PC-9 (cell line): ENCODE results near the gene TTC38.

ENCODE experiments used
- EZH2 ChIP-seq: fragments of 200-600 bp; sonication (generic); IDR thresholded peaks from 2 replicates; pipeline ENCODE4 v1.8.0; 2017; ENCODE audit warnings: antibody characterized with exemption, low read depth
- TF ChIP-seq, protein P1 (sequence below): fragments of 200-600 bp; sonication (generic); conservative IDR thresholded peaks from 2 replicates; pipeline ENCODE4 v1.6.1; 2017; ENCODE audit warnings: mixed run types, antibody characterized with exemption, mild to moderate bottlenecking, moderate library complexity

DNA sequence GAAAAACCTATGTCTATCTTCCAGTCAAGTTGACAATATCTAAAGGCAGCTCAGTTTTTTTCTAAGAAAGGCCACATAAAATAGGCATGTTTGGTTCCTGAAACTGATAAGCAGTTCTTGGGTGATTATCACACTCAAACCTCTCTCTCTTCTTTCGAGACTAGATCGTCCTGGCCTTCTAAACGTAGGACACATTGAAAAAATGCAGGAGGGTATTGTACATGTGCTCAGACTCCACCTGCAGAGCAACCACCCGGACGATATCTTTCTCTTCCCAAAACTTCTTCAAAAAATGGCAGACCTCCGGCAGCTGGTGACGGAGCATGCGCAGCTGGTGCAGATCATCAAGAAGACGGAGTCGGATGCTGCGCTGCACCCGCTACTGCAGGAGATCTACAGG lies 32.8 kb upstream of the TTC38 start:
- TF ChIP-seq, protein P1, sequence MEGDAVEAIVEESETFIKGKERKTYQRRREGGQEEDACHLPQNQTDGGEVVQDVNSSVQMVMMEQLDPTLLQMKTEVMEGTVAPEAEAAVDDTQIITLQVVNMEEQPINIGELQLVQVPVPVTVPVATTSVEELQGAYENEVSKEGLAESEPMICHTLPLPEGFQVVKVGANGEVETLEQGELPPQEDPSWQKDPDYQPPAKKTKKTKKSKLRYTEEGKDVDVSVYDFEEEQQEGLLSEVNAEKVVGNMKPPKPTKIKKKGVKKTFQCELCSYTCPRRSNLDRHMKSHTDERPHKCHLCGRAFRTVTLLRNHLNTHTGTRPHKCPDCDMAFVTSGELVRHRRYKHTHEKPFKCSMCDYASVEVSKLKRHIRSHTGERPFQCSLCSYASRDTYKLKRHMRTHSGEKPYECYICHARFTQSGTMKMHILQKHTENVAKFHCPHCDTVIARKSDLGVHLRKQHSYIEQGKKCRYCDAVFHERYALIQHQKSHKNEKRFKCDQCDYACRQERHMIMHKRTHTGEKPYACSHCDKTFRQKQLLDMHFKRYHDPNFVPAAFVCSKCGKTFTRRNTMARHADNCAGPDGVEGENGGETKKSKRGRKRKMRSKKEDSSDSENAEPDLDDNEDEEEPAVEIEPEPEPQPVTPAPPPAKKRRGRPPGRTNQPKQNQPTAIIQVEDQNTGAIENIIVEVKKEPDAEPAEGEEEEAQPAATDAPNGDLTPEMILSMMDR, result no peak
- no peak for TF ChIP-seq EZH2
